Heart left ventricle (tissue), 13 donors: Measurements from ENCODE around the gene AP2A1.

Source experiments
- POLR2A ChIP-seq, 2 donors: fragments of 450-650 bp; IDR thresholded peaks; one replicate each; pipeline ENCODE4 v1.6.1; 2017; ENCODE audit warnings: antibody characterized with exemption in 2 of 2, mild to moderate bottlenecking in 2 of 2, moderate library complexity in 2 of 2
- TF ChIP-seq, protein P1 (sequence below), 12 donors: fragments of 200-600 bp; sonication (generic) in 4 of 12; IDR thresholded peaks; one replicate each; pipeline versions ENCODE4 v1.5.0 to v1.8.0; 2018 to 2022; ENCODE audit warnings: antibody characterized with exemption in 12 of 12, mild to moderate bottlenecking in 5 of 12
- donor health status: ischemic (EF 13 %, LVEDD 7.1; RV severe dilation, severe dysfunction).
- donor health status: DM: no; HTN: yes; CAD: no.
- donor health status: DM: no; HTN: no; CAD: no.
- donor health status: ischemic (EF 25% LVEDD 6.9; RV normal size, moderate dysfunction).
- donor health status: ischemic (EF 25% LVEDD 5.7; RV mildly dilated, moderate dysfunction).
- donor health status: ischemic (EF 35%, LVEDD 5.7; RV mildly dilated, moderate dysfunction).
- donor health status: nonischemic (EF 11% LVEDD 7.7; RV severe dilation, severe dysfunction).
- donor health status: DM: yes; HTN: yes; CAD: no.
- donor health status: PGD.
- donor health status: ischemic (EF 29% LVEDD 5.4; RV normal size, mild dysfunction).
- donor health status: nonischemic (EF 23%, LVEDD 6.1; RV moderate dilation, normal function).

- TF ChIP-seq, protein P1, sequence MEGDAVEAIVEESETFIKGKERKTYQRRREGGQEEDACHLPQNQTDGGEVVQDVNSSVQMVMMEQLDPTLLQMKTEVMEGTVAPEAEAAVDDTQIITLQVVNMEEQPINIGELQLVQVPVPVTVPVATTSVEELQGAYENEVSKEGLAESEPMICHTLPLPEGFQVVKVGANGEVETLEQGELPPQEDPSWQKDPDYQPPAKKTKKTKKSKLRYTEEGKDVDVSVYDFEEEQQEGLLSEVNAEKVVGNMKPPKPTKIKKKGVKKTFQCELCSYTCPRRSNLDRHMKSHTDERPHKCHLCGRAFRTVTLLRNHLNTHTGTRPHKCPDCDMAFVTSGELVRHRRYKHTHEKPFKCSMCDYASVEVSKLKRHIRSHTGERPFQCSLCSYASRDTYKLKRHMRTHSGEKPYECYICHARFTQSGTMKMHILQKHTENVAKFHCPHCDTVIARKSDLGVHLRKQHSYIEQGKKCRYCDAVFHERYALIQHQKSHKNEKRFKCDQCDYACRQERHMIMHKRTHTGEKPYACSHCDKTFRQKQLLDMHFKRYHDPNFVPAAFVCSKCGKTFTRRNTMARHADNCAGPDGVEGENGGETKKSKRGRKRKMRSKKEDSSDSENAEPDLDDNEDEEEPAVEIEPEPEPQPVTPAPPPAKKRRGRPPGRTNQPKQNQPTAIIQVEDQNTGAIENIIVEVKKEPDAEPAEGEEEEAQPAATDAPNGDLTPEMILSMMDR (IDR thresholded peaks at IDR 0.05): peak in 9 of 12 donors; percentile 12 to 51 (median 27)
- no peak for TF ChIP-seq POLR2A (IDR thresholded peaks at IDR 0.05)
Observed at GRCh38 chr19:49801966-49802661, 35.3 kb downstream of the AP2A1 start.
